Caco-2 (cell line): ENCODE results near the gene KIF1A. TPM values are rescaled to one million over a fixed set of nuclear protein-coding genes. Genes with fewer than 3 reads are reported as not detected.

Experiments used
- BruUV-seq: library from RNA; stranded (reverse); fragments of 400-500 nt; replicated peaks from 2 replicates; lab custom pipeline; 2021; lab: Mats Ljungman, UMichigan
- CTCF ChIA-PET: fragments of 300-600 bp; sonication (Branson Sonifier 250); formaldehyde crosslinking; loops from one replicate; lab custom pipeline; 2022; ENCODE audit warnings: antibody characterized with exemption; lab: Charles Lee
- POLR2A ChIA-PET: fragments of 300-600 bp; sonication (Branson Sonifier 250); formaldehyde crosslinking; loops from one replicate; lab custom pipeline; 2022; ENCODE audit warnings: antibody characterized with exemption; lab: Charles Lee
- DNase-seq, 2 experiments: peaks; one replicate each; pipeline versions ENCODE4 v3.0.0 to v3.0.0-alpha.2; 2020 to 2022
- H3K27me3 ChIP-seq: replicated peaks from 2 replicates; pipeline ENCODE4 v1.6.0; 2011; ENCODE audit warnings: low read length; ENCODE audit not compliant: control insufficient read depth, insufficient read depth
- H3K36me3 ChIP-seq: 2 replicates; pipeline ENCODE4 v1.5.1; 2011; ENCODE audit warnings: low read length; ENCODE audit not compliant: control insufficient read depth, insufficient read depth
- H3K4me1 ChIP-seq: fragments of 250-450 bp; sonication (Bioruptor Pico); 2 replicates; pipeline ENCODE4 v1.5.1; 2020; ENCODE audit warnings: mild to moderate bottlenecking
- H3K4me3 ChIP-seq: 2 replicates; pipeline ENCODE4 v1.5.1; 2011; ENCODE audit warnings: low read depth, mild to moderate bottlenecking, control low read depth, low read length
- H3K9me3 ChIP-seq: fragments of 250-450 bp; sonication (Bioruptor Pico); 2 replicates; pipeline ENCODE4 v1.5.1; 2020; ENCODE audit warnings: mild to moderate bottlenecking, moderate library complexity
- H3K27ac Mint-ChIP-seq: one replicate; pipeline ENCODE4 v1.8.0; 2022; ENCODE audit warnings: mixed read lengths; ENCODE audit not compliant: unreplicated experiment
- H3K27me3 Mint-ChIP-seq: one replicate; pipeline ENCODE4 v1.8.0; 2022; ENCODE audit warnings: mixed read lengths; ENCODE audit not compliant: insufficient read depth, unreplicated experiment
- H3K36me3 Mint-ChIP-seq: one replicate; pipeline ENCODE4 v1.8.0; 2022; ENCODE audit warnings: mild to moderate bottlenecking, mixed read lengths; ENCODE audit not compliant: insufficient read depth, unreplicated experiment
- H3K4me1 Mint-ChIP-seq: one replicate; pipeline ENCODE4 v1.8.0; 2022; ENCODE audit warnings: low read depth, mixed read lengths; ENCODE audit not compliant: unreplicated experiment
- H3K4me3 Mint-ChIP-seq: one replicate; pipeline ENCODE4 v1.8.0; 2022; ENCODE audit warnings: mild to moderate bottlenecking, moderate library complexity, mixed read lengths; ENCODE audit not compliant: unreplicated experiment
- H3K9me3 Mint-ChIP-seq: one replicate; pipeline ENCODE4 v1.8.0; 2022; ENCODE audit warnings: mixed read lengths; ENCODE audit not compliant: unreplicated experiment
- intact Hi-C: fragments of 100-400 bp; cut with micrococcal nuclease; formaldehyde crosslinking; loops from one replicate; pipeline ENCODE4 v1.10.0; 2022; ENCODE audit not compliant: unreplicated experiment
- total RNA-seq: library from RNA; stranded (reverse); gene quantifications from 2 replicates; pipeline ENCODE4 v1.2.3, GENCODE V29; 2022
- TF ChIP-seq, protein P1 (sequence below), 2 experiments: fragments of 200-600 bp in 1 of 2; IDR thresholded peaks; 1 replicate in 1 of 2; 2 replicates in 1 of 2; pipeline versions ENCODE4 v1.5.1 to v1.8.0; 2011 to 2022; ENCODE audit warnings: antibody characterized with exemption in 1 of 2, control low read depth in 1 of 2, inconsistent platforms in 1 of 2, low read depth in 1 of 2, low read length in 1 of 2, mild to moderate bottlenecking in 1 of 2, moderate library complexity in 1 of 2; ENCODE audit not compliant: insufficient read depth in 1 of 2, severe bottlenecking in 1 of 2, unreplicated experiment in 1 of 2

Gene KIF1A
- total RNA-seq, 1 experiment from 2014 or later = 33.1 TPM

GRCh38 chr2:240789501-240790369 is 30.3 kb downstream of the KIF1A start:
- intact Hi-C loops = no loop called here
- no peaks in the 10 kb centered on the region for H3K27me3 ChIP-seq
- no peaks in the 10 kb centered on the region for H3K36me3 ChIP-seq
- Mint-ChIP-seq H3K9me3 (no peaks in the 10 kb centered on the region), H3K4me1 (no peaks in the 10 kb centered on the region), H3K27ac (no peak overlapping the region), H3K4me3 (no peak overlapping the region), H3K27me3 (peaks cover 6% of the 10 kb centered on the region), H3K36me3 (no peaks in the 10 kb centered on the region)
- H3K4me3 ChIP-seq = no peak overlapping the region
- ChIA-PET POLR2A (no interaction called here), CTCF (no interaction called here)
- no peaks in the 10 kb centered on the region for H3K4me1 ChIP-seq
- TF ChIP-seq, protein P1, sequence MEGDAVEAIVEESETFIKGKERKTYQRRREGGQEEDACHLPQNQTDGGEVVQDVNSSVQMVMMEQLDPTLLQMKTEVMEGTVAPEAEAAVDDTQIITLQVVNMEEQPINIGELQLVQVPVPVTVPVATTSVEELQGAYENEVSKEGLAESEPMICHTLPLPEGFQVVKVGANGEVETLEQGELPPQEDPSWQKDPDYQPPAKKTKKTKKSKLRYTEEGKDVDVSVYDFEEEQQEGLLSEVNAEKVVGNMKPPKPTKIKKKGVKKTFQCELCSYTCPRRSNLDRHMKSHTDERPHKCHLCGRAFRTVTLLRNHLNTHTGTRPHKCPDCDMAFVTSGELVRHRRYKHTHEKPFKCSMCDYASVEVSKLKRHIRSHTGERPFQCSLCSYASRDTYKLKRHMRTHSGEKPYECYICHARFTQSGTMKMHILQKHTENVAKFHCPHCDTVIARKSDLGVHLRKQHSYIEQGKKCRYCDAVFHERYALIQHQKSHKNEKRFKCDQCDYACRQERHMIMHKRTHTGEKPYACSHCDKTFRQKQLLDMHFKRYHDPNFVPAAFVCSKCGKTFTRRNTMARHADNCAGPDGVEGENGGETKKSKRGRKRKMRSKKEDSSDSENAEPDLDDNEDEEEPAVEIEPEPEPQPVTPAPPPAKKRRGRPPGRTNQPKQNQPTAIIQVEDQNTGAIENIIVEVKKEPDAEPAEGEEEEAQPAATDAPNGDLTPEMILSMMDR (IDR thresholded peaks at IDR 0.05; ENCODE audit: insufficient read depth in 1 of 2, low read depth in 1 of 2, low read length in 1 of 2, severe bottlenecking in 1 of 2, unreplicated experiment in 1 of 2) = no peak
- BruUV-seq = no TSS peak
- DNase-seq = peak in 1 of 2 experiments; percentile 29
- no peaks in the 10 kb centered on the region for H3K9me3 ChIP-seq

DNA sequence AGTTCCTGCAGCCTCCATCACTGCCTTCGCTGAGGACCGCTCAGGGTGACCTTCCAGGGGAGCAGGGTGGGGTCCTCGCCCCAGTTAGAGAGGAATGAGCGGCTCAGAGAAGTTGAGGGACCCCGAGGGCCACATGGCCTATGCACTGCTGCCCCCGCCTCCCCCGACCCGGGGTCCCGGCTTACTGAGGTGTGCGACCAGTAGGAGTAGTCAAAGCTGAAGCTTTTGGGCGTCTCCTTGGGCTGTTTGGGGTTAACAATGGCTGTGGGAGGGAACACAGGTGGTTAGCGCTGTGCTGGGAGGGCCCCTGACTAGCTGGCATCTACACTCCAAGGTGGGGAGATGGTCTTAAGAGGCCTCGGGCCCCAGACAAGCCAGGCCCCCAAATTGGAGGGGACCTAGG is 31.0 kb downstream of the KIF1A start:
- Histone ChIP-seq H3K36me3 (no peaks in the 10 kb centered on the region), H3K4me3 (no peak overlapping the region), H3K9me3 (no peaks in the 10 kb centered on the region), H3K4me1 (no peaks in the 10 kb centered on the region), H3K27me3 (no peaks in the 10 kb centered on the region)
- Mint-ChIP-seq H3K27me3 (peaks cover 6% of the 10 kb centered on the region), H3K4me3 (no peak overlapping the region), H3K4me1 (no peaks in the 10 kb centered on the region), H3K27ac (no peak overlapping the region), H3K36me3 (no peaks in the 10 kb centered on the region), H3K9me3 (no peaks in the 10 kb centered on the region)
- BruUV-seq = no TSS peak
- TF ChIP-seq, protein P1 (IDR thresholded peaks at IDR 0.05; ENCODE audit: insufficient read depth in 1 of 2, low read depth in 1 of 2, low read length in 1 of 2, severe bottlenecking in 1 of 2, unreplicated experiment in 1 of 2) = no peak
- no peak for DNase-seq
- ChIA-PET POLR2A (no interaction called here), CTCF (no interaction called here)
- intact Hi-C loops = no loop called here

GRCh38 chr2:240788482-240788881 is 31.5 kb downstream of the KIF1A start:
- Histone ChIP-seq H3K27me3 (no peaks in the 10 kb centered on the region), H3K36me3 (no peaks in the 10 kb centered on the region), H3K9me3 (no peaks in the 10 kb centered on the region), H3K4me1 (no peaks in the 10 kb centered on the region), H3K4me3 (no peak overlapping the region)
- H3K27ac Mint-ChIP-seq = no peak overlapping the region
- no peak overlapping the region for H3K4me3 Mint-ChIP-seq
- peaks cover 6% of the 10 kb centered on the region for H3K27me3 Mint-ChIP-seq
- ChIA-PET CTCF (no interaction called here), POLR2A (no interaction called here)
- TF ChIP-seq, protein P1 (IDR thresholded peaks at IDR 0.05; ENCODE audit: insufficient read depth in 1 of 2, low read depth in 1 of 2, low read length in 1 of 2, severe bottlenecking in 1 of 2, unreplicated experiment in 1 of 2) = no peak
- intact Hi-C loops = no loop called here
- H3K4me1 Mint-ChIP-seq = no peaks in the 10 kb centered on the region
- no TSS peak for BruUV-seq
- DNase-seq = no peak
- no peaks in the 10 kb centered on the region for H3K36me3 Mint-ChIP-seq
- no peaks in the 10 kb centered on the region for H3K9me3 Mint-ChIP-seq
